Fibroblast of lung (primary cell): ENCODE data around the gene FAM241B. TPM values are rescaled to one million over a fixed set of nuclear protein-coding genes. Genes with fewer than 3 reads are reported as not detected.

Source experiments
- DNase-seq, 2 donors: peaks; one replicate each; pipeline versions ENCODE4 v3.0.0 to v3.0.0-alpha.2; 2010; ENCODE audit warnings: low read depth in 2 of 2
- H2AFZ ChIP-seq: 2 replicates; pipeline ENCODE4 v1.5.1; 2012; ENCODE audit warnings: low read length, control low read depth, inconsistent platforms
- H3K27ac ChIP-seq: 2 replicates; pipeline ENCODE4 v1.5.1; 2011; ENCODE audit warnings: low read length, control low read depth; ENCODE audit not compliant: insufficient read depth
- H3K27me3 ChIP-seq: 2 replicates; pipeline ENCODE4 v1.5.1; 2011; ENCODE audit warnings: mild to moderate bottlenecking, low read length; ENCODE audit not compliant: control insufficient read depth, insufficient read depth
- H3K36me3 ChIP-seq: 2 replicates; pipeline ENCODE4 v1.5.1; 2011; ENCODE audit warnings: low read length; ENCODE audit not compliant: control insufficient read depth, insufficient read depth
- H3K4me1 ChIP-seq: 2 replicates; pipeline ENCODE4 v1.5.1; 2011; ENCODE audit warnings: low read length; ENCODE audit not compliant: control insufficient read depth, insufficient read depth; ENCODE audit errors: extremely low read depth
- H3K4me2 ChIP-seq: 2 replicates; pipeline ENCODE4 v1.5.1; 2011; ENCODE audit warnings: low read length, control low read depth; ENCODE audit not compliant: insufficient read depth; ENCODE audit errors: extremely low read depth
- H3K4me3 ChIP-seq, 4 experiments: fragments of 200-600 bp in 1 of 4; sonication (generic) in 1 of 4; replicated peaks in 1 of 4; 2 replicates each; pipeline ENCODE4 v1.5.1; 2011 to 2016; ENCODE audit warnings: low read length in 4 of 4, low read depth in 3 of 4, mild to moderate bottlenecking in 3 of 4, control low read depth in 2 of 4, inconsistent platforms in 1 of 4, mixed read lengths in 1 of 4; ENCODE audit not compliant: insufficient read depth in 1 of 4; ENCODE audit errors: control extremely low read depth in 1 of 4
- H3K79me2 ChIP-seq: 2 replicates; pipeline ENCODE4 v1.5.1; 2012; ENCODE audit warnings: mild to moderate bottlenecking, low read length, inconsistent platforms; ENCODE audit not compliant: control insufficient read depth, insufficient read depth
- H3K9ac ChIP-seq: 2 replicates; pipeline ENCODE4 v1.5.1; 2011; ENCODE audit warnings: mild to moderate bottlenecking, low read length, control low read depth; ENCODE audit not compliant: insufficient read depth
- H3K9me3 ChIP-seq: 2 replicates; pipeline ENCODE4 v1.5.1; 2012; ENCODE audit warnings: low read depth, low read length; ENCODE audit not compliant: control insufficient read depth, insufficient read depth
- H4K20me1 ChIP-seq: 2 replicates; pipeline ENCODE4 v1.5.1; 2011; ENCODE audit warnings: low read length; ENCODE audit not compliant: control insufficient read depth, insufficient read depth; ENCODE audit errors: extremely low read depth
- EZH2 ChIP-seq: IDR thresholded peaks from 2 replicates; pipeline ENCODE4 v1.5.1; 2012; ENCODE audit warnings: low read length, control low read depth, mild to moderate bottlenecking; ENCODE audit errors: missing control alignments
- polyA plus RNA-seq, 2 donors: library from polyadenylated mRNA; depleted of rRNA in 1 of 2; stranded (reverse) in 1 of 2; unstranded in 1 of 2; fragments of >200 nt; gene quantifications; 2 replicates each; pipeline ENCODE4 v1.2.1, GENCODE V29; 2011 to 2012; ENCODE audit warnings: missing spikeins in 1 of 2
- total RNA-seq: library from RNA; depleted of rRNA; stranded (reverse); fragments of >200 nt; gene quantifications from 2 replicates; pipeline ENCODE4 v1.2.1, GENCODE V29; 2014
- TF ChIP-seq, protein P1 (sequence below), 2 donors: IDR thresholded peaks in 1 of 2; conservative IDR thresholded peaks in 1 of 2; 1 replicate in 1 of 2; 2 replicates in 1 of 2; pipeline ENCODE4 v1.5.1; 2011 to 2012; ENCODE audit warnings: low read length in 2 of 2, control low read depth in 1 of 2, inconsistent platforms in 1 of 2, low read depth in 1 of 2, mild to moderate bottlenecking in 1 of 2

The FAM241B gene
- total and polyA plus RNA-seq, 2 donors (not counting 1 experiment from before 2014, with no cell fraction given), result 0.61 to 0.99 TPM

GRCh38 chr10:69665474-69666320, 35.6 kb downstream of the FAM241B start:
- H3K9me3 ChIP-seq, result no peaks in the 10 kb centered on the region
- H3K9ac ChIP-seq, result no peak overlapping the region
- no peaks in the 10 kb centered on the region for H3K4me1 ChIP-seq
- H3K36me3 ChIP-seq, result no peaks in the 10 kb centered on the region
- no peaks in the 10 kb centered on the region for H4K20me1 ChIP-seq
- no peak overlapping the region for H3K4me3 ChIP-seq
- H3K27ac ChIP-seq, result no peak overlapping the region
- no peak overlapping the region for H3K4me2 ChIP-seq
- H2AFZ ChIP-seq, result no peak overlapping the region
- no peak for TF ChIP-seq EZH2
- TF ChIP-seq, protein P1, sequence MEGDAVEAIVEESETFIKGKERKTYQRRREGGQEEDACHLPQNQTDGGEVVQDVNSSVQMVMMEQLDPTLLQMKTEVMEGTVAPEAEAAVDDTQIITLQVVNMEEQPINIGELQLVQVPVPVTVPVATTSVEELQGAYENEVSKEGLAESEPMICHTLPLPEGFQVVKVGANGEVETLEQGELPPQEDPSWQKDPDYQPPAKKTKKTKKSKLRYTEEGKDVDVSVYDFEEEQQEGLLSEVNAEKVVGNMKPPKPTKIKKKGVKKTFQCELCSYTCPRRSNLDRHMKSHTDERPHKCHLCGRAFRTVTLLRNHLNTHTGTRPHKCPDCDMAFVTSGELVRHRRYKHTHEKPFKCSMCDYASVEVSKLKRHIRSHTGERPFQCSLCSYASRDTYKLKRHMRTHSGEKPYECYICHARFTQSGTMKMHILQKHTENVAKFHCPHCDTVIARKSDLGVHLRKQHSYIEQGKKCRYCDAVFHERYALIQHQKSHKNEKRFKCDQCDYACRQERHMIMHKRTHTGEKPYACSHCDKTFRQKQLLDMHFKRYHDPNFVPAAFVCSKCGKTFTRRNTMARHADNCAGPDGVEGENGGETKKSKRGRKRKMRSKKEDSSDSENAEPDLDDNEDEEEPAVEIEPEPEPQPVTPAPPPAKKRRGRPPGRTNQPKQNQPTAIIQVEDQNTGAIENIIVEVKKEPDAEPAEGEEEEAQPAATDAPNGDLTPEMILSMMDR (conservative IDR thresholded peaks at IDR 0.05 in 1 of 2, IDR thresholded peaks at IDR 0.05 in 1 of 2; ENCODE audit: low read depth in 1 of 2, low read length in 2 of 2), result peak in 1 of 2 donors; percentile 20
- no peaks in the 10 kb centered on the region for H3K79me2 ChIP-seq
- no peak for DNase-seq
- H3K27me3 ChIP-seq, result peaks cover 8% of the 10 kb centered on the region

- no peak overlapping the region for H2AFZ ChIP-seq
- no peak for DNase-seq
Measured at GRCh38 chr10:69666756-69667155, 36.7 kb downstream of the FAM241B start.

GRCh38 chr10:69668721-69669120, 38.7 kb downstream of the FAM241B start:
- no peak for TF ChIP-seq EZH2
- TF ChIP-seq, protein P1 (conservative IDR thresholded peaks at IDR 0.05 in 1 of 2, IDR thresholded peaks at IDR 0.05 in 1 of 2; ENCODE audit: low read depth in 1 of 2, low read length in 2 of 2), result no peak
- no peak for DNase-seq
- Histone ChIP-seq H3K9ac (no peak overlapping the region), H3K79me2 (no peaks in the 10 kb centered on the region), H3K4me2 (no peak overlapping the region), H3K27me3 (peaks cover 7% of the 10 kb centered on the region), H4K20me1 (no peaks in the 10 kb centered on the region), H3K4me1 (no peaks in the 10 kb centered on the region), H3K9me3 (no peaks in the 10 kb centered on the region), H3K36me3 (no peaks in the 10 kb centered on the region), H3K27ac (no peak overlapping the region), H2AFZ (no peak overlapping the region), H3K4me3 (no peak overlapping the region)

More at GRCh38 chr10:69666756-69667155, 36.7 kb downstream of the FAM241B start:
- Histone ChIP-seq H3K27ac (no peak overlapping the region), H3K79me2 (no peaks in the 10 kb centered on the region), H3K27me3 (peaks cover 5% of the 10 kb centered on the region), H3K4me1 (no peaks in the 10 kb centered on the region), H3K4me2 (no peak overlapping the region), H4K20me1 (no peaks in the 10 kb centered on the region), H3K9ac (no peak overlapping the region), H3K36me3 (no peaks in the 10 kb centered on the region), H3K9me3 (no peaks in the 10 kb centered on the region), H3K4me3 (no peak overlapping the region)
- TF ChIP-seq, protein P1 (conservative IDR thresholded peaks at IDR 0.05 in 1 of 2, IDR thresholded peaks at IDR 0.05 in 1 of 2; ENCODE audit: low read depth in 1 of 2, low read length in 2 of 2), result no peak
- no peak for TF ChIP-seq EZH2
